Left lung (tissue), 14 donors: ENCODE results near the gene SLC25A42. TPM values are rescaled to one million over a fixed set of nuclear protein-coding genes. Genes with fewer than 3 reads are reported as not detected.
"Not testable (repeated sequence)": the region's sequence is repeated elsewhere in the genome, so short reads cannot be mapped to it uniquely, and the experiment has no call there.

ENCODE experiments used
- ATAC-seq: fragments of 200-7000 bp; cut with Tn5 transposase; one replicate; pipeline ENCODE4 v1.9.1; 2020; ENCODE audit warnings: moderate library complexity
- DNase-seq, 4 donors: peaks; one replicate each; pipeline ENCODE4 v3.0.0-alpha.2; 2013 to 2020
- H3K27ac ChIP-seq, 2 donors: fragments of 200-600 bp; sonication (generic) in 1 of 2; one replicate each; pipeline versions ENCODE4 v1.5.0 to v1.8.0; 2020 to 2021
- H3K27me3 ChIP-seq, 2 donors: fragments of 200-600 bp; sonication (generic) in 1 of 2; one replicate each; pipeline versions ENCODE4 v1.5.0 to v1.8.0; 2020 to 2021
- H3K36me3 ChIP-seq, 2 donors: fragments of 200-600 bp; sonication (generic) in 1 of 2; one replicate each; pipeline versions ENCODE4 v1.5.0 to v1.8.0; 2020 to 2021
- H3K4me1 ChIP-seq, 2 donors: fragments of 200-600 bp; one replicate each; pipeline ENCODE4 v1.8.0; 2021
- H3K4me3 ChIP-seq, 2 donors: fragments of 200-600 bp; sonication (generic) in 1 of 2; one replicate each; pipeline versions ENCODE4 v1.5.0 to v1.8.0; 2020 to 2021; ENCODE audit warnings: mild to moderate bottlenecking in 1 of 2
- H3K9me3 ChIP-seq, 2 donors: fragments of 200-600 bp; sonication (generic) in 1 of 2; one replicate each; pipeline versions ENCODE4 v1.5.0 to v1.8.0; 2020 to 2021
- intact Hi-C, 2 donors: fragments of 100-400 bp; cut with DNase I; formaldehyde crosslinking; loops; one replicate each; pipeline versions ENCODE4 v1.11.2 to v1.14.2; 2022
- long read RNA-seq, 12 donors: library from polyadenylated mRNA in 2 of 12; unstranded in 2 of 12; transcript quantifications; one replicate each; pipeline ENCODE4 v2.0.0 and lab custom pipeline, GENCODE V29; 2019 to 2026
- polyA plus RNA-seq, 6 donors: library from polyadenylated mRNA; unstranded; fragments of 120-200 nt; gene quantifications; one replicate each; pipeline ENCODE4 v1.2.1, GENCODE V29; 2013; ENCODE audit not compliant: insufficient read length in 6 of 6
- total RNA-seq, 2 donors: library from RNA; stranded (reverse); fragmentation: NEBNext Ultra II Directional; extraction: Animal tissue kit (Norgen Biotek cat#: 25700); gene quantifications; one replicate each; pipeline ENCODE4 v1.2.1, GENCODE V29; 2021
- TF ChIP-seq, protein P1 (sequence below), 2 donors: fragments of 200-600 bp; sonication (generic) in 1 of 2; IDR thresholded peaks; one replicate each; pipeline versions ENCODE4 v1.5.0 to v1.8.0; 2021; ENCODE audit warnings: antibody characterized with exemption in 2 of 2
- donor health status: DM: no; HTN: yes; CAD: no.
- donor health status: DM: no; HTN: no; CAD: no.

Gene SLC25A42, protein sequence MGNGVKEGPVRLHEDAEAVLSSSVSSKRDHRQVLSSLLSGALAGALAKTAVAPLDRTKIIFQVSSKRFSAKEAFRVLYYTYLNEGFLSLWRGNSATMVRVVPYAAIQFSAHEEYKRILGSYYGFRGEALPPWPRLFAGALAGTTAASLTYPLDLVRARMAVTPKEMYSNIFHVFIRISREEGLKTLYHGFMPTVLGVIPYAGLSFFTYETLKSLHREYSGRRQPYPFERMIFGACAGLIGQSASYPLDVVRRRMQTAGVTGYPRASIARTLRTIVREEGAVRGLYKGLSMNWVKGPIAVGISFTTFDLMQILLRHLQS
- 10 to 100 TPM in 1 of 2 donors, 1 to 10 TPM in 1; 7.6 to 12.4 TPM for total RNA-seq
- 10 to 100 TPM; 10.8 to 16.6 (median 13.5) TPM for polyA plus RNA-seq
- long read RNA-seq, donor 1, partial matches to known transcripts, result 0 of 2 reads
- long read RNA-seq, donor 1, other reads (novel, unspliced or antisense), result 0 of 2 reads
- long read RNA-seq, donor 2, partial matches to known transcripts, result 0 of 1 reads
- long read RNA-seq, donor 2, other reads (novel, unspliced or antisense), result 0 of 1 reads
- long read RNA-seq, donor 3, partial matches to known transcripts, result 0 of 2 reads
- long read RNA-seq, donor 3, other reads (novel, unspliced or antisense), result 0 of 2 reads
- long read RNA-seq, donor 4, partial matches to known transcripts, result 0 of 1 reads
- long read RNA-seq, donor 4, other reads (novel, unspliced or antisense), result 1 of 1 reads
- long read RNA-seq, donor 5, partial matches to known transcripts, result 0 of 2 reads
- long read RNA-seq, donor 5, other reads (novel, unspliced or antisense), result 0 of 2 reads
- long read RNA-seq, donor 6, partial matches to known transcripts, result 0 of 4 reads
- long read RNA-seq, donor 6, other reads (novel, unspliced or antisense), result 0 of 4 reads
- long read RNA-seq, donor 7, result 0 reads
- long read RNA-seq, donor 8, partial matches to known transcripts, result 0 of 1 reads
- long read RNA-seq, donor 8, other reads (novel, unspliced or antisense), result 0 of 1 reads
- long read RNA-seq, donor 9, result 0 reads
- long read RNA-seq, donor 10, partial matches to known transcripts, result 0 of 1 reads
- long read RNA-seq, donor 10, other reads (novel, unspliced or antisense), result 1 of 1 reads
- long read RNA-seq, donor 11, result 0 reads
- long read RNA-seq, donor 12, partial matches to known transcripts, result 22 of 33 reads
- long read RNA-seq, donor 12, other reads (novel, unspliced or antisense), result 8 of 33 reads

DNA sequence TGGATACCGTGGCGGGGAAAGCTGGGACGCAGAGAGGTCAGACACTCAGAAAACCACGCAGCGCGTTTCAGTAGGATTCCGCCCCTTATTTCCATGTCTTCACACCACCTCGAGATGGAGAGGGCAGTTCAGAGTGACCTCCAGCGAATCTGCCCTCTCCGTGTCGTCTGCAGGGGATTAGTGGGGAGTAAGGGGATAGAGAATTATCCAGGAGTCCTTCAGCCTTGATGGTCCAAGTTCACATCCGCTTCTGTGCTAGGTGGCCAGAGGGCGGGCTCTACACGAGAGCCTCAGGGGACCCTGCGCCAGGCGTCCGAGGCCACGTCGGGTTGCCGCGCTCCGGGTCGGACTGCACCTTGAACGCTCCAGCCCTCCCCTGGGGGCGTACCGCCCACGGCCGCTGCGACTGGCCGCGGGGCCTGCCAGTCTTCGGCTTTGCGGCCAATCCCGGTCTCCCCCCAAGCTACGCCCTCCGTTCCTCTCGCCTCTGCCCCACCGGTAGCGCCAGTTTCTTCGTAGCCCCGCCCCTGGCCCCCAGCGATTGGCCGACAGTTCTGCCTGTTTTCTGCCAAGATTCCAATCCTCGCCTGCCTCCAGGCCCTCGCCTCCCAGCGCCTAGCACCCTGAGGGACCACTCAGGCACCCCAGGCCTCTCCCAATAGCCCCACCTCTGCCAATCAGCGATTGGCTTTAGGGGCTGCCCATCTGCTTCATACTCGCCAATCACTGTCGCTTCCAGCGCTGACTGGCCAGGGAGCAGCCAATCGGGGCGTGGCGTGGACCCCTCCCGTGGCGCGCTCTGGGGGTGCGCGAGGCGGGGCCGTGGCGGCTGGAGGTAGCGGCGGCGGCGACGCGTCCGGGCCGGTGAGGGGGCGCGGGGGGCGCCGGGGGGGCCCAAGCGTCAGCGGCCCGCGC lies at the start of gene SLC25A42:
TSS of gene SLC25A42 (plus strand) at position 812 of the 915 bp plus-strand sequence. CDS start 32,131 bp downstream, outside the sequence.
- Histone ChIP-seq H3K4me3 (peak within 1 kb of the TSS; percentile 47 to 65), H3K9me3 (no peaks in the 10 kb centered on the region), H3K27me3 (no peaks in the 10 kb centered on the region), H3K4me1 (peaks cover 12 to 32% of the 10 kb centered on the region in 2 donors), H3K27ac (peak within 1 kb of the TSS; percentile 50 to 63), H3K36me3 (peaks cover 0 to 14% of the 10 kb centered on the region in 2 donors)
- ATAC-seq, result peak; percentile 94
- peak; percentile 98 to 100 (median 100) for DNase-seq
- intact Hi-C loops, result no loop called here
- TF ChIP-seq, protein P1, sequence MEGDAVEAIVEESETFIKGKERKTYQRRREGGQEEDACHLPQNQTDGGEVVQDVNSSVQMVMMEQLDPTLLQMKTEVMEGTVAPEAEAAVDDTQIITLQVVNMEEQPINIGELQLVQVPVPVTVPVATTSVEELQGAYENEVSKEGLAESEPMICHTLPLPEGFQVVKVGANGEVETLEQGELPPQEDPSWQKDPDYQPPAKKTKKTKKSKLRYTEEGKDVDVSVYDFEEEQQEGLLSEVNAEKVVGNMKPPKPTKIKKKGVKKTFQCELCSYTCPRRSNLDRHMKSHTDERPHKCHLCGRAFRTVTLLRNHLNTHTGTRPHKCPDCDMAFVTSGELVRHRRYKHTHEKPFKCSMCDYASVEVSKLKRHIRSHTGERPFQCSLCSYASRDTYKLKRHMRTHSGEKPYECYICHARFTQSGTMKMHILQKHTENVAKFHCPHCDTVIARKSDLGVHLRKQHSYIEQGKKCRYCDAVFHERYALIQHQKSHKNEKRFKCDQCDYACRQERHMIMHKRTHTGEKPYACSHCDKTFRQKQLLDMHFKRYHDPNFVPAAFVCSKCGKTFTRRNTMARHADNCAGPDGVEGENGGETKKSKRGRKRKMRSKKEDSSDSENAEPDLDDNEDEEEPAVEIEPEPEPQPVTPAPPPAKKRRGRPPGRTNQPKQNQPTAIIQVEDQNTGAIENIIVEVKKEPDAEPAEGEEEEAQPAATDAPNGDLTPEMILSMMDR (IDR thresholded peaks at IDR 0.05), result peak in 1 of 2 donors; percentile 12

DNA sequence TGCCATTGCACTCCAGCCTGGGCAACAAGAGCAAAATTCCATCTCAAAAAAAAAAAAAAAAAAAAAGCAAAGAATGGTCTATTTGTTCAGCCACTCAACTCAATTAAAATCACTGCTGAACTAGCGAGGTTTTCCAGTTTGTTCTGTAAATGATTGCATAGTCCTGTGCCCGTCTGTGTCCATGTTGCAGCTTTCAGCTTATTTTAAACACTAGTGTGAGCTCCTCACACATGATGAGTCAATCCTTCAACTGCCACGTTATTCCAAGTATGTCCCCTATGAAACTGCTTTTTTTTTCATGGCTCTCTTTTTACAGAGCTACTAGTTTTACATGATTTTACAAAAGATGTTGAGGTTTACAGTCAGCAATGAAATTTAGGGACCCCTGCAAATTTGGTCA lies 42.7 kb upstream of the SLC25A42 start:
- peak in 1 of 4 donors; percentile 43 for DNase-seq
- TF ChIP-seq, protein P1 (IDR thresholded peaks at IDR 0.05), result no peak
- no peaks in the 10 kb centered on the region for H3K27me3 ChIP-seq
- ATAC-seq, result peak; percentile 89
- H3K36me3 ChIP-seq, result peaks cover 4 to 83% of the 10 kb centered on the region in 2 donors
- peaks cover 0 to 11% of the 10 kb centered on the region in 2 donors for H3K4me1 ChIP-seq
- no peaks in the 10 kb centered on the region for H3K9me3 ChIP-seq
- intact Hi-C loops, result no loop called here
- no peak overlapping the region for H3K4me3 ChIP-seq
- peak overlapping the region in 1 of 2 donors; percentile 33 for H3K27ac ChIP-seq

DNA sequence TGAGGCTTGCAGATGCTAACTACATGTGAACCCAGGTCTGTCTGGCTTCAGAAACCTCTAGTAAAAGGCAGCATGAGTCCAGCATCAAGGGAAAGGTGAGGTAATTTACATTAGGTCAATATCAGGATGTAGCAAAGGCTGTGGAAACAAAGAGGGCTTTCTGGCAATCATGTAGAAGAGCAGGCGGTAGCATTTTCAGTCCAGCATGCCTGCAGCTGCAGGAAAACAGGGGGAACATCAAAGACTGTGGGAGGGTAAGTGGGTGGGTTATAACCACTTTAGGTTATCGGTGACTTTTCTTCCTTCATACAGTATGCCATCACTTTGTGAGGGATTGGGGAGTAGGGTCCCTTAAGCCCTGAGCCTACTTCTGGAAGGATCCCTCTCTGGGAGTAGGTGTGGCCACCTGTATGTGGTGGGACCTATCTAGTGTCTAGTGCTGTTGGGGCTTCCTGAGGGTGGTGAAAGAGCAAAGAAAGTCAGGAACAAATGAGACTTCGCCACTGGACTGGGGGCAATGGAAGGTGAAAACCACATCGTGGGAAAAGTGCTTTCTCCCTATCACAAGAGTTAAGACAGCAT lies 41.3 kb upstream of the SLC25A42 start:
- intact Hi-C loops, result no loop called here
- DNase-seq (no peak), ATAC-seq (no peak)
- Histone ChIP-seq H3K9me3 (no peaks in the 10 kb centered on the region), H3K4me1 (peaks cover 0 to 11% of the 10 kb centered on the region in 2 donors), H3K4me3 (no peak overlapping the region), H3K27me3 (no peaks in the 10 kb centered on the region), H3K27ac (no peak overlapping the region), H3K36me3 (peaks cover 0 to 83% of the 10 kb centered on the region in 2 donors)
- TF ChIP-seq, protein P1 (IDR thresholded peaks at IDR 0.05), result no peak

DNA sequence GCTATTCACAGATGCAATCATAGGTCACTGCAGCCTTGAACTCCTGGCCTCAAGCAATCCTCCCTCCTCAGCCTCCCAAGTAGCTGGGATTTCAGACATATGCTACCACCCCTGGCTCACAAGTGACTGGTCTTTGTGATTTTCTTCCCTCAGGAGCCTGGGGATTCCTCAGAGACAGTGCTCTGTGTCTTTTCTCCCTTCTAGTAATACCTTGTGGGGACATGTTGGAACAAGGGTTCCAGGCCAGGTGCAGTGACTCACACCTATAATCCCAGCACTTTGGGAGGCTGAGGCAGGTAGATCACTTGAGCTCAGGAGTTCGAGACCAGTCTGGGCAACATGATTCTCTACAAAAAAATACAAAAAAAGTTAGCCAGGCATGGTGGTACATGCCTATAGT lies 40.4 kb upstream of the SLC25A42 start:
- peaks cover 0 to 83% of the 10 kb centered on the region in 2 donors for H3K36me3 ChIP-seq

More for the DNA sequence above, 40.4 kb upstream of the SLC25A42 start:
- ATAC-seq, H3K27me3 ChIP-seq, H3K27ac ChIP-seq, DNase-seq, H3K9me3 ChIP-seq, H3K4me3 ChIP-seq, intact Hi-C loops: not testable (repeated sequence)
- H3K4me1 ChIP-seq, result peaks cover 0 to 11% of the 10 kb centered on the region in 2 donors
